T-helper 1 cell treated with Interleukin-12 subunit alpha and Interleukin-12 subunit beta and Interleukin-4 antibody, amounts not matched to agents 30 μg/mL and 1 μg/mL, for 36 hours (primary cell): ENCODE data around the gene REEP6.
"Not testable (repeated sequence)": the region's sequence is repeated elsewhere in the genome, so short reads cannot be mapped to it uniquely, and the experiment has no call there.

ENCODE experiments used
- H3K27ac Mint-ChIP-seq: one replicate; pipeline ENCODE4 v1.8.0; 2021; ENCODE audit warnings: mild to moderate bottlenecking, mixed read lengths
- H3K27me3 Mint-ChIP-seq: one replicate; pipeline ENCODE4 v1.8.0; 2021; ENCODE audit warnings: low read depth, mixed read lengths
- H3K36me3 Mint-ChIP-seq: one replicate; pipeline ENCODE4 v1.8.0; 2021; ENCODE audit warnings: low read depth, mixed read lengths
- H3K4me1 Mint-ChIP-seq: one replicate; pipeline ENCODE4 v1.8.0; 2021; ENCODE audit warnings: low read depth, mixed read lengths
- H3K4me3 Mint-ChIP-seq: one replicate; pipeline ENCODE4 v1.8.0; 2021; ENCODE audit warnings: mild to moderate bottlenecking, moderate library complexity, mixed read lengths
- H3K9me3 Mint-ChIP-seq: one replicate; pipeline ENCODE4 v1.8.0; 2021; ENCODE audit warnings: mixed read lengths

The REEP6 gene

GRCh38 chr19:1538978-1539377 is 48.0 kb downstream of the REEP6 start:
- Mint-ChIP-seq H3K36me3 (no peaks in the 10 kb centered on the region), H3K27me3 (peaks cover 4% of the 10 kb centered on the region), H3K4me3 (no peak overlapping the region), H3K27ac (no peak overlapping the region), H3K4me1 (no peaks in the 10 kb centered on the region), H3K9me3 (no peaks in the 10 kb centered on the region)

GRCh38 chr19:1539749-1540148 is 48.8 kb downstream of the REEP6 start:
- H3K4me1 Mint-ChIP-seq, H3K36me3 Mint-ChIP-seq, H3K9me3 Mint-ChIP-seq, H3K4me3 Mint-ChIP-seq, H3K27ac Mint-ChIP-seq, H3K27me3 Mint-ChIP-seq: not testable (repeated sequence)

DNA sequence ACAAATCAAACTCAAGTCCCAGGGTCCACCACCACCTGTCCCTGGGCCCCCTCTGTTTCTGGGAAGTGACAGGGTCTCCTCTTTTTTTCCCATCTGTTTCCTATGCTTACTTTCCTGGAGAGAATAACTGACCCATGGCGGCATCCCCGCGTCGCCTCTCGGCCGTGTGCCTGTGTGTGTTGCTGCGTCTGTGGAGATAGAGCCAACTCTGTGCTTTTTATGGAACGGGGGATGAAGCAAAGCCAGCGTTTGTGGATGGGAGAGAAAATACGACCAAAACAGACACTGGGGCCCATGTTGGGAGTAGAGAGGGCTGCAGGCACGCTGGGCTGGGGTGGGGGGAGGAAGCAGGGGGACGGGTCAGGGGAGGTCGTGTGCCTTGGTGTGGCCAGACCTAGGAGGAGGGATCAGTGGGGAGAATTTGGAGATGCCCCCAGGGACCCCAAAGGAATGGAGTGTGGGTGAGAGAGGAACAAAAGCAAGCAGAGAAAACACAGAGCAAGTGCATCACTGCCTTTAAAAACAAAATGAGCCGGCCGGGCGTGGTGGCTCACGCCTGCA is 49.5 kb downstream of the REEP6 start:
- H3K27ac Mint-ChIP-seq, result no peak overlapping the region
- peaks cover 4% of the 10 kb centered on the region for H3K27me3 Mint-ChIP-seq
- H3K4me1 Mint-ChIP-seq, result peaks cover under 1% of the 10 kb centered on the region
- no peaks in the 10 kb centered on the region for H3K36me3 Mint-ChIP-seq
- H3K4me3 Mint-ChIP-seq, result no peak overlapping the region
- H3K9me3 Mint-ChIP-seq, result no peaks in the 10 kb centered on the region
